H9 (cell line): ENCODE results near the gene RFFL. TPM values are rescaled to one million over a fixed set of nuclear protein-coding genes. Genes with fewer than 3 reads are reported as not detected.

Source experiments
- DNase-seq: peaks from one replicate; pipeline ENCODE4 v3.0.0-alpha.2; 2017
- H2AFZ ChIP-seq: one replicate; pipeline ENCODE4 v1.6.1; 2013; ENCODE audit warnings: mild to moderate bottlenecking, low read length, control low read depth, moderate library complexity
- H2AK5ac ChIP-seq: 2 replicates; pipeline ENCODE4 v1.6.1; 2013; ENCODE audit warnings: low read length, control low read depth, mixed read lengths; ENCODE audit not compliant: insufficient read length
- H2BK120ac ChIP-seq: one replicate; pipeline ENCODE4 v1.6.1; 2013; ENCODE audit warnings: low read depth, mild to moderate bottlenecking, low read length, control low read depth, inconsistent platforms; ENCODE audit not compliant: poor library complexity, severe bottlenecking
- H2BK12ac ChIP-seq: 2 replicates; pipeline ENCODE4 v1.6.1; 2013; ENCODE audit warnings: low read length, control low read depth, mixed read lengths, low read depth; ENCODE audit not compliant: insufficient read length
- H2BK15ac ChIP-seq: 2 replicates; pipeline ENCODE4 v1.6.1; 2013; ENCODE audit warnings: low read depth, low read length, control low read depth
- H2BK20ac ChIP-seq: one replicate; pipeline ENCODE4 v1.6.1; 2013; ENCODE audit warnings: low read depth, mild to moderate bottlenecking, low read length, control low read depth, inconsistent platforms; ENCODE audit not compliant: poor library complexity, severe bottlenecking
- H2BK5ac ChIP-seq: 2 replicates; pipeline ENCODE4 v1.6.1; 2013; ENCODE audit warnings: low read length, control low read depth, mixed read lengths; ENCODE audit not compliant: insufficient read length
- H3K14ac ChIP-seq: 2 replicates; pipeline ENCODE4 v1.6.1; 2013; ENCODE audit warnings: low read length, control low read depth; ENCODE audit not compliant: insufficient read depth
- H3K18ac ChIP-seq: 2 replicates; pipeline ENCODE4 v1.6.1; 2013; ENCODE audit warnings: low read depth, mild to moderate bottlenecking, mixed read lengths, low read length, control low read depth; ENCODE audit not compliant: insufficient read length
- H3K23ac ChIP-seq: 2 replicates; pipeline ENCODE4 v1.6.1; 2013; ENCODE audit warnings: low read length, control low read depth, mixed read lengths, low read depth; ENCODE audit not compliant: insufficient read length
- H3K23me2 ChIP-seq: 2 replicates; pipeline ENCODE4 v1.6.1; 2013; ENCODE audit warnings: low read depth, mild to moderate bottlenecking, mixed read lengths, low read length, control low read depth; ENCODE audit not compliant: insufficient read length, poor library complexity, severe bottlenecking
- H3K27ac ChIP-seq: 2 replicates; pipeline ENCODE4 v1.5.1; 2013; ENCODE audit warnings: low read length, control low read depth, mixed read lengths, low read depth; ENCODE audit not compliant: insufficient read length
- H3K27me3 ChIP-seq: 2 replicates; pipeline ENCODE4 v1.6.1; 2013; ENCODE audit warnings: low read length, control low read depth, inconsistent platforms; ENCODE audit not compliant: insufficient read depth
- H3K4ac ChIP-seq: 2 replicates; pipeline ENCODE4 v1.6.1; 2013; ENCODE audit warnings: low read depth, mild to moderate bottlenecking, control low read depth, inconsistent platforms, low read length, moderate library complexity
- H3K4me1 ChIP-seq: 2 replicates; pipeline ENCODE4 v1.6.1; 2013; ENCODE audit warnings: low read length, control low read depth, inconsistent platforms; ENCODE audit not compliant: insufficient read depth
- H3K4me2 ChIP-seq: 2 replicates; pipeline ENCODE4 v1.6.1; 2013; ENCODE audit warnings: low read length, control low read depth, mixed read lengths; ENCODE audit not compliant: insufficient read length, insufficient read depth
- H3K56ac ChIP-seq: 2 replicates; pipeline ENCODE4 v1.6.1; 2013; ENCODE audit warnings: low read depth, mild to moderate bottlenecking, mixed read lengths, low read length, control low read depth; ENCODE audit not compliant: insufficient read length
- H3K79me1 ChIP-seq: 2 replicates; pipeline ENCODE4 v1.6.1; 2013; ENCODE audit warnings: low read depth, mild to moderate bottlenecking, moderate library complexity, low read length, control low read depth, inconsistent platforms; ENCODE audit not compliant: insufficient read depth, poor library complexity, severe bottlenecking
- H3K79me2 ChIP-seq: 2 replicates; pipeline ENCODE4 v1.6.1; 2013; ENCODE audit warnings: low read length, control low read depth, inconsistent platforms; ENCODE audit not compliant: insufficient read depth
- H3K9ac ChIP-seq: 2 replicates; pipeline ENCODE4 v1.6.1; 2013; ENCODE audit warnings: low read length, control low read depth, mixed read lengths; ENCODE audit not compliant: insufficient read length; ENCODE audit errors: extremely low read depth
- H3K9me3 ChIP-seq: one replicate; pipeline ENCODE4 v1.6.1; 2013; ENCODE audit warnings: low read depth, low read length, inconsistent platforms; ENCODE audit not compliant: control insufficient read depth
- H3T11ph ChIP-seq: one replicate; pipeline ENCODE4 v1.6.1; 2013; ENCODE audit warnings: mild to moderate bottlenecking, low read length, control low read depth, inconsistent platforms
- H4K20me1 ChIP-seq: one replicate; pipeline ENCODE4 v1.6.1; 2013; ENCODE audit not compliant: control insufficient read depth, insufficient read length, insufficient read depth
- H4K5ac ChIP-seq: 2 replicates; pipeline ENCODE4 v1.6.1; 2013; ENCODE audit warnings: low read depth, mild to moderate bottlenecking, mixed read lengths, low read length, control low read depth; ENCODE audit not compliant: insufficient read length
- H4K8ac ChIP-seq: replicated peaks from 2 replicates; pipeline ENCODE4 v1.6.1; 2013; ENCODE audit warnings: low read length, control low read depth, mixed read lengths, low read depth; ENCODE audit not compliant: insufficient read length
- H4K91ac ChIP-seq: 2 replicates; pipeline ENCODE4 v1.6.1; 2013; ENCODE audit warnings: low read depth, mild to moderate bottlenecking, moderate library complexity, mixed read lengths, low read length, control low read depth; ENCODE audit not compliant: insufficient read length
- H3K27ac Mint-ChIP-seq, 3 experiments: 2 replicates in 2 of 3; 3 replicates in 1 of 3; pipeline ENCODE4 v1.8.0; 2020 to 2021; ENCODE audit warnings: mixed read lengths in 3 of 3, mild to moderate bottlenecking in 1 of 3, moderate library complexity in 1 of 3
- H3K27me3 Mint-ChIP-seq: 2 replicates; pipeline ENCODE4 v1.8.0; 2021; ENCODE audit warnings: low read depth, mild to moderate bottlenecking, moderate library complexity, mixed read lengths
- H3K36me3 Mint-ChIP-seq, 3 experiments: 2 replicates in 2 of 3; 3 replicates in 1 of 3; pipeline ENCODE4 v1.8.0; 2020 to 2021; ENCODE audit warnings: low read depth in 3 of 3, mixed read lengths in 3 of 3; ENCODE audit not compliant: insufficient read depth in 1 of 3
- H3K4me1 Mint-ChIP-seq, 2 experiments: 2 replicates each; pipeline ENCODE4 v1.8.0; 2020; ENCODE audit warnings: mixed read lengths in 2 of 2
- H3K4me3 Mint-ChIP-seq, 2 experiments: 2 replicates in 1 of 2; 3 replicates in 1 of 2; pipeline ENCODE4 v1.8.0; 2020 to 2021; ENCODE audit warnings: mild to moderate bottlenecking in 2 of 2, mixed read lengths in 2 of 2, moderate library complexity in 1 of 2
- H3K9me3 Mint-ChIP-seq, 2 experiments: 2 replicates in 1 of 2; 3 replicates in 1 of 2; pipeline ENCODE4 v1.8.0; 2020; ENCODE audit warnings: mild to moderate bottlenecking in 2 of 2, mixed read lengths in 2 of 2, moderate library complexity in 1 of 2
- WGBS: extraction: QIAGEN DNeasy Blood & Tissue Kit; methylation state at CpG from one replicate; pipeline ENCODE4 v1.1.7; 2013; ENCODE audit warnings: missing lambda C conversion rate, low lambda C conversion rate, mixed read lengths; ENCODE audit not compliant: insufficient read length; ENCODE audit errors: extremely low coverage; 5-methylcytosine and 5-hydroxymethylcytosine counted together
- total RNA-seq: library from RNA; stranded (reverse); gene quantifications from 2 replicates; pipeline ENCODE4 v1.2.1, GENCODE V29; 2021
- TF ChIP-seq, protein P1 (sequence below): fragments of 200-600 bp; sonication (generic); conservative IDR thresholded peaks from 3 replicates; pipeline ENCODE4 v1.8.0; 2021; ENCODE audit warnings: antibody characterized with exemption, mild to moderate bottlenecking

The RFFL gene
- total RNA-seq, 1 experiment from 2014 or later = 21.1 TPM

DNA sequence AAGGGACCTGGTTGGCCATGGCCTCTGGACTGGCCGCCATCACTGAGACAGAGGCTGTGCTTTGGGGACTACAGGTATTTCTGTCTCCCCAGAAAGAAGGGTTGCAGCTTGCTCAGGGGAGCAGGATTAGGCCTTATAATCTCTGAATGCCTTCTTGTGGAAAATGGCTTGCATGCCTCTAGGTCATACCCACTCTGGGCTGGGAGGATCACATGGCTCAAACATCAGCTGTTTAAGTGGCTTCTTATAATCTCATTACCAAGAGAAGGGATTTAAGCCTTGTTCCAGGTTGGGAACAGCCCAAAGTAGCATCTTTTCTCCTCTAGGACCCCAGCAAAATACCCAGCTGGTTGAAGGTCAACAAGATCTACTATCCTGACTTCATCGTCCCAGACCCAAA, 64.1 kb downstream of the RFFL start:
- WGBS = no CpG with 5 or more reads among the region's 2 CpGs
- H3K79me2 ChIP-seq = no peaks in the 10 kb centered on the region
- no peak overlapping the region for H3K4me2 ChIP-seq
- H2BK5ac ChIP-seq = no peak overlapping the region
- H2BK120ac ChIP-seq = no peak overlapping the region
- Mint-ChIP-seq H3K27me3 (no peaks in the 10 kb centered on the region), H3K36me3 (peaks cover 36 to 99% (median 95%) of the 10 kb centered on the region in 3 experiments), H3K27ac (no peak overlapping the region), H3K4me3 (no peak overlapping the region), H3K9me3 (no peaks in the 10 kb centered on the region), H3K4me1 (no peaks in the 10 kb centered on the region)
- H3K79me1 ChIP-seq = no peaks in the 10 kb centered on the region
- no peak overlapping the region for H2AFZ ChIP-seq
- H3K27ac ChIP-seq = no peak overlapping the region
- H3K14ac ChIP-seq = no peak overlapping the region
- no peak overlapping the region for H2AK5ac ChIP-seq
- no peak overlapping the region for H3K4ac ChIP-seq
- H3K23me2 ChIP-seq = no peaks in the 10 kb centered on the region
- no peaks in the 10 kb centered on the region for H4K20me1 ChIP-seq
- no peak overlapping the region for H3K56ac ChIP-seq
- no peak overlapping the region for H3K18ac ChIP-seq
- H2BK20ac ChIP-seq = no peak overlapping the region
- H4K8ac ChIP-seq = no peak overlapping the region
- no peak for DNase-seq
- H4K91ac ChIP-seq = no peak overlapping the region
- H3T11ph ChIP-seq = no peak overlapping the region
- H3K27me3 ChIP-seq = no peaks in the 10 kb centered on the region
- H3K9me3 ChIP-seq = no peaks in the 10 kb centered on the region
- TF ChIP-seq, protein P1, sequence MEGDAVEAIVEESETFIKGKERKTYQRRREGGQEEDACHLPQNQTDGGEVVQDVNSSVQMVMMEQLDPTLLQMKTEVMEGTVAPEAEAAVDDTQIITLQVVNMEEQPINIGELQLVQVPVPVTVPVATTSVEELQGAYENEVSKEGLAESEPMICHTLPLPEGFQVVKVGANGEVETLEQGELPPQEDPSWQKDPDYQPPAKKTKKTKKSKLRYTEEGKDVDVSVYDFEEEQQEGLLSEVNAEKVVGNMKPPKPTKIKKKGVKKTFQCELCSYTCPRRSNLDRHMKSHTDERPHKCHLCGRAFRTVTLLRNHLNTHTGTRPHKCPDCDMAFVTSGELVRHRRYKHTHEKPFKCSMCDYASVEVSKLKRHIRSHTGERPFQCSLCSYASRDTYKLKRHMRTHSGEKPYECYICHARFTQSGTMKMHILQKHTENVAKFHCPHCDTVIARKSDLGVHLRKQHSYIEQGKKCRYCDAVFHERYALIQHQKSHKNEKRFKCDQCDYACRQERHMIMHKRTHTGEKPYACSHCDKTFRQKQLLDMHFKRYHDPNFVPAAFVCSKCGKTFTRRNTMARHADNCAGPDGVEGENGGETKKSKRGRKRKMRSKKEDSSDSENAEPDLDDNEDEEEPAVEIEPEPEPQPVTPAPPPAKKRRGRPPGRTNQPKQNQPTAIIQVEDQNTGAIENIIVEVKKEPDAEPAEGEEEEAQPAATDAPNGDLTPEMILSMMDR = no peak
- no peak overlapping the region for H3K23ac ChIP-seq
- H3K9ac ChIP-seq = no peak overlapping the region
- no peak overlapping the region for H2BK15ac ChIP-seq
- no peaks in the 10 kb centered on the region for H3K4me1 ChIP-seq
- H2BK12ac ChIP-seq = no peak overlapping the region
- H4K5ac ChIP-seq = no peak overlapping the region
